Ascending aorta (tissue), 2 donors: Measurements from ENCODE around the gene TOMM6. TPM values are rescaled to one million over a fixed set of nuclear protein-coding genes. Genes with fewer than 3 reads are reported as not detected.

Experiments used
- DNase-seq, 2 donors: peaks; one replicate each; pipeline ENCODE4 v3.0.0-alpha.2; 2019; ENCODE audit warnings: low spot score in 2 of 2
- H3K27ac ChIP-seq, 2 donors: fragments of 200-600 bp; sonication (generic); one replicate each; pipeline ENCODE4 v1.5.1; 2016 to 2017; ENCODE audit warnings: mild to moderate bottlenecking in 1 of 2
- H3K27me3 ChIP-seq: fragments of 200-600 bp; sonication (generic); one replicate; pipeline ENCODE4 v1.5.1; 2017
- H3K36me3 ChIP-seq, 2 donors: fragments of 200-600 bp; sonication (generic); one replicate each; pipeline ENCODE4 v1.5.1; 2016
- H3K4me1 ChIP-seq, 2 donors: fragments of 200-600 bp; sonication (generic); one replicate each; pipeline ENCODE4 v1.5.1; 2016 to 2017; ENCODE audit warnings: mild to moderate bottlenecking in 1 of 2
- H3K4me3 ChIP-seq, 2 donors: fragments of 200-600 bp; sonication (generic); one replicate each; pipeline ENCODE4 v1.5.1; 2016 to 2017; ENCODE audit warnings: mild to moderate bottlenecking in 1 of 2
- H3K9me3 ChIP-seq, 2 donors: fragments of 200-600 bp; sonication (generic); one replicate each; pipeline ENCODE4 v1.5.1; 2016
- intact Hi-C: fragments of 100-400 bp; cut with DNase I; formaldehyde crosslinking; loops from one replicate; pipeline ENCODE4 v1.15.1; 2023
- total RNA-seq: library from RNA; depleted of rRNA; stranded (reverse); fragments of >200 nt; gene quantifications from one replicate; pipeline ENCODE4 v1.1.0, GENCODE V29; 2016
- TF ChIP-seq, protein P1 (sequence below), 3 experiments: fragments of 200-600 bp in 2 of 3; fragments of 450-650 bp in 1 of 3; sonication (generic) in 2 of 3; IDR thresholded peaks; one replicate each; pipeline ENCODE4 v1.5.1; 2016 to 2019; ENCODE audit warnings: antibody characterized with exemption in 3 of 3, mild to moderate bottlenecking in 1 of 3, moderate library complexity in 1 of 3

The TOMM6 gene
- total RNA-seq, 1 donor from 2014 or later, result 79.9 TPM

GRCh38 chr6:41748542-41748941 is 39.0 kb upstream of the TOMM6 start:
- DNase-seq, result no peak
- intact Hi-C loops, result no loop called here

GRCh38 chr6:41750374-41750773 is 37.1 kb upstream of the TOMM6 start:
- H3K9me3 ChIP-seq, result no peaks in the 10 kb centered on the region
- H3K27ac ChIP-seq, result no peak overlapping the region
- H3K4me1 ChIP-seq, result no peaks in the 10 kb centered on the region
- no peak overlapping the region for H3K4me3 ChIP-seq
- TF ChIP-seq, protein P1, sequence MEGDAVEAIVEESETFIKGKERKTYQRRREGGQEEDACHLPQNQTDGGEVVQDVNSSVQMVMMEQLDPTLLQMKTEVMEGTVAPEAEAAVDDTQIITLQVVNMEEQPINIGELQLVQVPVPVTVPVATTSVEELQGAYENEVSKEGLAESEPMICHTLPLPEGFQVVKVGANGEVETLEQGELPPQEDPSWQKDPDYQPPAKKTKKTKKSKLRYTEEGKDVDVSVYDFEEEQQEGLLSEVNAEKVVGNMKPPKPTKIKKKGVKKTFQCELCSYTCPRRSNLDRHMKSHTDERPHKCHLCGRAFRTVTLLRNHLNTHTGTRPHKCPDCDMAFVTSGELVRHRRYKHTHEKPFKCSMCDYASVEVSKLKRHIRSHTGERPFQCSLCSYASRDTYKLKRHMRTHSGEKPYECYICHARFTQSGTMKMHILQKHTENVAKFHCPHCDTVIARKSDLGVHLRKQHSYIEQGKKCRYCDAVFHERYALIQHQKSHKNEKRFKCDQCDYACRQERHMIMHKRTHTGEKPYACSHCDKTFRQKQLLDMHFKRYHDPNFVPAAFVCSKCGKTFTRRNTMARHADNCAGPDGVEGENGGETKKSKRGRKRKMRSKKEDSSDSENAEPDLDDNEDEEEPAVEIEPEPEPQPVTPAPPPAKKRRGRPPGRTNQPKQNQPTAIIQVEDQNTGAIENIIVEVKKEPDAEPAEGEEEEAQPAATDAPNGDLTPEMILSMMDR (IDR thresholded peaks at IDR 0.05), result no peak
- DNase-seq, result no peak
- no peaks in the 10 kb centered on the region for H3K27me3 ChIP-seq
- intact Hi-C loops, result no loop called here
- no peaks in the 10 kb centered on the region for H3K36me3 ChIP-seq

More at GRCh38 chr6:41748542-41748941, 39.0 kb upstream of the TOMM6 start:
- TF ChIP-seq, protein P1 (IDR thresholded peaks at IDR 0.05), result no peak
- no peaks in the 10 kb centered on the region for H3K36me3 ChIP-seq
- H3K9me3 ChIP-seq, result no peaks in the 10 kb centered on the region
- no peak overlapping the region for H3K4me3 ChIP-seq
- no peaks in the 10 kb centered on the region for H3K27me3 ChIP-seq
- H3K27ac ChIP-seq, result no peak overlapping the region
- no peaks in the 10 kb centered on the region for H3K4me1 ChIP-seq

DNA sequence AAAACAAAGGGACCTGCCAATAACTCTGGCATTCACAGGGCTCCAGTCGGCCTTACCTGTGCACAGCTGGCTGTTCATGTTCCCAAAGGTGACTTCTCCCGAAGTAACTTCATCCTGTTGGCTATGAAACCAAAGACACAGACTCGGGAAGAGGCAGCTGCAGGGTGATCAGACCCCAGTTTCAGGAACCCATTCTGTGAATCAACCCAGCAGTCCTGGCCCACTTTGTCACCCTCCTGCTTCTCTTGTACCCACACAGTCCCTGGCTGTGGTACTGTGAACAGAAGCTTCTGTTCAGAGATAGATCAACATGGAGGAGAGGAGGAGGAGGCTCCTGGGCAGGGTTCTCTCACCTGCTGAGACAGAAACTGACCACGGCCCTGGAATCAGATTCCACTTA is 31.6 kb upstream of the TOMM6 start:
- Histone ChIP-seq H3K27ac (no peak overlapping the region), H3K36me3 (no peaks in the 10 kb centered on the region), H3K4me3 (no peak overlapping the region), H3K4me1 (no peaks in the 10 kb centered on the region), H3K27me3 (no peaks in the 10 kb centered on the region), H3K9me3 (no peaks in the 10 kb centered on the region)
- no peak for DNase-seq
- intact Hi-C loops, result no loop called here
- TF ChIP-seq, protein P1 (IDR thresholded peaks at IDR 0.05), result no peak

DNA sequence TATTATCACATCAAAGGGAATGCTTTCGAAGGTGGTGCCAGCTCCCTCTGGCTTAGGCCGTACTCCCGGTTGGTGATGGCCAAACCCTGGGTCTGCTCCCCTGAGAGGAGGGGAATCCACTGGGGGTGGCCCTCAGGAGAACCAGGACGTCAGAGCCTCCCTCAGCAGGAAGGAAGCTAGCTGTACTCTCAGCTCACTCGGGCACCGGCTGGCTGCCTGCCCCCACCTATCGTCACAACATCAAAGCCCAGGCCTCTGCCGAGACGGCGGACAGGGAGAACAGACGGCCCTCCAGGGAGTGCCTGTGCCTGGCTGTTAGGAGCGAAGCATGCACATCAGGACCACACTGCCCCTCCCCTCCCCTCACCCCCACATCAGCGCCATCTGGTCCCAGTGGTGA is 31.1 kb upstream of the TOMM6 start:
- no peak for DNase-seq
- intact Hi-C loops, result no loop called here

GRCh38 chr6:41757271-41757670 is 30.2 kb upstream of the TOMM6 start:
- intact Hi-C loops, result no loop called here
- no peaks in the 10 kb centered on the region for H3K9me3 ChIP-seq
- TF ChIP-seq, protein P1 (IDR thresholded peaks at IDR 0.05), result no peak
- DNase-seq, result no peak
- H3K27ac ChIP-seq, result no peak overlapping the region
- no peaks in the 10 kb centered on the region for H3K36me3 ChIP-seq
- no peak overlapping the region for H3K4me3 ChIP-seq
- H3K4me1 ChIP-seq, result no peaks in the 10 kb centered on the region
- no peaks in the 10 kb centered on the region for H3K27me3 ChIP-seq

More for the DNA sequence above, 31.1 kb upstream of the TOMM6 start:
- Histone ChIP-seq H3K4me1 (no peaks in the 10 kb centered on the region), H3K27ac (no peak overlapping the region), H3K27me3 (no peaks in the 10 kb centered on the region), H3K9me3 (no peaks in the 10 kb centered on the region), H3K4me3 (no peak overlapping the region), H3K36me3 (no peaks in the 10 kb centered on the region)
- TF ChIP-seq, protein P1 (IDR thresholded peaks at IDR 0.05), result no peak
